Body of pancreas (tissue), 4 donors: ENCODE data around the gene SUSD4.

Experiments
- POLR2A ChIP-seq, 3 donors: fragments of 450-650 bp; IDR thresholded peaks; one replicate each; pipeline ENCODE4 v1.6.1; 2016; ENCODE audit warnings: antibody characterized with exemption in 3 of 3, mild to moderate bottlenecking in 2 of 3
- TF ChIP-seq, protein P1 (sequence below), 7 experiments: fragments of 450-650 bp in 4 of 7; fragments of 200-600 bp in 3 of 7; sonication (generic) in 3 of 7; IDR thresholded peaks; one replicate each; pipeline ENCODE4 v1.5.1; 2016 to 2019; ENCODE audit warnings: antibody characterized with exemption in 7 of 7

GRCh38 chr1:223393275-223394214 is 29.6 kb upstream of the SUSD4 start, which contains the start of gene CCDC185:
- TF ChIP-seq POLR2A (IDR thresholded peaks at IDR 0.05), result no peak
- TF ChIP-seq, protein P1, sequence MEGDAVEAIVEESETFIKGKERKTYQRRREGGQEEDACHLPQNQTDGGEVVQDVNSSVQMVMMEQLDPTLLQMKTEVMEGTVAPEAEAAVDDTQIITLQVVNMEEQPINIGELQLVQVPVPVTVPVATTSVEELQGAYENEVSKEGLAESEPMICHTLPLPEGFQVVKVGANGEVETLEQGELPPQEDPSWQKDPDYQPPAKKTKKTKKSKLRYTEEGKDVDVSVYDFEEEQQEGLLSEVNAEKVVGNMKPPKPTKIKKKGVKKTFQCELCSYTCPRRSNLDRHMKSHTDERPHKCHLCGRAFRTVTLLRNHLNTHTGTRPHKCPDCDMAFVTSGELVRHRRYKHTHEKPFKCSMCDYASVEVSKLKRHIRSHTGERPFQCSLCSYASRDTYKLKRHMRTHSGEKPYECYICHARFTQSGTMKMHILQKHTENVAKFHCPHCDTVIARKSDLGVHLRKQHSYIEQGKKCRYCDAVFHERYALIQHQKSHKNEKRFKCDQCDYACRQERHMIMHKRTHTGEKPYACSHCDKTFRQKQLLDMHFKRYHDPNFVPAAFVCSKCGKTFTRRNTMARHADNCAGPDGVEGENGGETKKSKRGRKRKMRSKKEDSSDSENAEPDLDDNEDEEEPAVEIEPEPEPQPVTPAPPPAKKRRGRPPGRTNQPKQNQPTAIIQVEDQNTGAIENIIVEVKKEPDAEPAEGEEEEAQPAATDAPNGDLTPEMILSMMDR (IDR thresholded peaks at IDR 0.05), result no peak
